SU-DHL-6 (cell line): Measurements from ENCODE around the gene RAB6B.

Experiments used
- H2AFZ ChIP-seq: fragments of 200-600 bp; sonication (generic); 2 replicates; pipeline ENCODE4 v1.6.1; 2014; ENCODE audit warnings: low read depth, mild to moderate bottlenecking, moderate library complexity, mixed read lengths, antibody characterized with exemption, low read length; ENCODE audit not compliant: severe bottlenecking
- H3F3A ChIP-seq: fragments of 200-600 bp; shearing (Covaris generic); 2 replicates; pipeline ENCODE4 v1.6.0; 2016; ENCODE audit warnings: antibody characterized with exemption, mild to moderate bottlenecking; ENCODE audit not compliant: insufficient read depth
- H3K27ac ChIP-seq: fragments of 200-600 bp; sonication (generic); 2 replicates; pipeline ENCODE4 v1.5.1; 2016; ENCODE audit warnings: low read depth, mild to moderate bottlenecking, low read length, moderate library complexity, mixed read lengths
- H3K27me3 ChIP-seq: fragments of 200-600 bp; sonication (generic), shearing (Covaris generic); 2 replicates; pipeline ENCODE4 v1.6.0; 2014; ENCODE audit warnings: mild to moderate bottlenecking, low read length
- H3K36me3 ChIP-seq: fragments of 200-600 bp; sonication (generic); 2 replicates; pipeline ENCODE4 v1.6.1; 2014; ENCODE audit warnings: mild to moderate bottlenecking, low read length, mixed read lengths
- H3K4me2 ChIP-seq: fragments of 300-600, 200-600 bp; shearing (Covaris generic), sonication (generic); 2 replicates; pipeline ENCODE4 v1.6.0; 2014; ENCODE audit warnings: low read length, low read depth, mild to moderate bottlenecking; ENCODE audit not compliant: poor library complexity, severe bottlenecking
- H3K4me3 ChIP-seq: fragments of 200-600 bp; sonication (generic); 2 replicates; pipeline ENCODE4 v1.5.1; 2014; ENCODE audit warnings: antibody characterized with exemption, low read length, mild to moderate bottlenecking, mixed read lengths; ENCODE audit not compliant: insufficient read depth, poor library complexity, severe bottlenecking
- H3K79me2 ChIP-seq: fragments of 200-600 bp; sonication (generic); 2 replicates; pipeline ENCODE4 v1.6.1; 2014; ENCODE audit warnings: mild to moderate bottlenecking, low read length, moderate library complexity; ENCODE audit not compliant: insufficient read depth
- H3K9ac ChIP-seq: fragments of 200-600 bp; sonication (generic); 2 replicates; pipeline ENCODE4 v1.7.0; 2014; ENCODE audit warnings: mild to moderate bottlenecking, low read length
- H3K9me2 ChIP-seq: fragments of 200-600 bp; sonication (generic); replicated peaks from 2 replicates; pipeline ENCODE4 v1.6.1; 2014; ENCODE audit warnings: low read length; ENCODE audit not compliant: insufficient read depth
- H3K9me3 ChIP-seq: fragments of 200-600 bp; sonication (generic); 2 replicates; pipeline ENCODE4 v1.6.1; 2014; ENCODE audit warnings: low read length, mixed read lengths; ENCODE audit not compliant: insufficient read depth
- H4K20me1 ChIP-seq: fragments of 200-600 bp; sonication (generic); 2 replicates; pipeline ENCODE4 v1.6.1; 2014; ENCODE audit warnings: low read depth, mild to moderate bottlenecking, antibody characterized with exemption, low read length, moderate library complexity, mixed read lengths
- EZH2phosphoT487 ChIP-seq: fragments of 200-600 bp; sonication (generic), shearing (Covaris generic); conservative IDR thresholded peaks from 2 replicates; pipeline ENCODE4 v1.6.1; 2018; ENCODE audit warnings: mild to moderate bottlenecking, antibody characterized with exemption, low read length, moderate library complexity, mixed read lengths
- TF ChIP-seq, protein P1 (sequence below): fragments of 200-600 bp; sonication (generic); IDR thresholded peaks from one replicate; pipeline ENCODE4 v1.5.1; 2017; ENCODE audit warnings: antibody characterized with exemption, mild to moderate bottlenecking, low read length, moderate library complexity; ENCODE audit not compliant: insufficient read depth, poor library complexity, severe bottlenecking

The RAB6B gene

DNA sequence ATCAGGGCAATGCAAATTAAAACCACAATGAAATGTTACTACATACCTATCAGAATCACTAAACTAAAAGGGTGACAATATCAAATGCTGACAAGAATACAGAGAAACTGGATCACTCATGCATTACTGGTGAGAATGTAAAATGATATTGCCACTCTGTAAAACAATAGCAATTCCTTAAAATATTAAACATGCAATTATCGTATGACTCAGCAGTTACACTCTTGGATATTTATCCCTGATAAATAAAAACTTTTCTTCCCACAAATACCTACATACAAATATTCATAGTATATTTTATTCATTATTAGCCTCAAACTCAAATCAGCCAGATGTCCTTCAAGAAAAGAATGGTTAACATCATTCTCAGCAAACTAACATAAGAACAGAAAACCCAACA lies 25.9 kb upstream of the RAB6B start:
- Histone ChIP-seq H3F3A (no peaks in the 10 kb centered on the region), H3K79me2 (no peaks in the 10 kb centered on the region), H4K20me1 (no peaks in the 10 kb centered on the region), H3K27ac (no peak overlapping the region), H3K4me2 (no peak overlapping the region), H3K36me3 (no peaks in the 10 kb centered on the region), H3K27me3 (no peaks in the 10 kb centered on the region), H3K4me3 (no peak overlapping the region), H2AFZ (no peak overlapping the region), H3K9ac (no peak overlapping the region), H3K9me2 (no peaks in the 10 kb centered on the region), H3K9me3 (no peaks in the 10 kb centered on the region)
- no peak for TF ChIP-seq EZH2phosphoT487
- TF ChIP-seq, protein P1, sequence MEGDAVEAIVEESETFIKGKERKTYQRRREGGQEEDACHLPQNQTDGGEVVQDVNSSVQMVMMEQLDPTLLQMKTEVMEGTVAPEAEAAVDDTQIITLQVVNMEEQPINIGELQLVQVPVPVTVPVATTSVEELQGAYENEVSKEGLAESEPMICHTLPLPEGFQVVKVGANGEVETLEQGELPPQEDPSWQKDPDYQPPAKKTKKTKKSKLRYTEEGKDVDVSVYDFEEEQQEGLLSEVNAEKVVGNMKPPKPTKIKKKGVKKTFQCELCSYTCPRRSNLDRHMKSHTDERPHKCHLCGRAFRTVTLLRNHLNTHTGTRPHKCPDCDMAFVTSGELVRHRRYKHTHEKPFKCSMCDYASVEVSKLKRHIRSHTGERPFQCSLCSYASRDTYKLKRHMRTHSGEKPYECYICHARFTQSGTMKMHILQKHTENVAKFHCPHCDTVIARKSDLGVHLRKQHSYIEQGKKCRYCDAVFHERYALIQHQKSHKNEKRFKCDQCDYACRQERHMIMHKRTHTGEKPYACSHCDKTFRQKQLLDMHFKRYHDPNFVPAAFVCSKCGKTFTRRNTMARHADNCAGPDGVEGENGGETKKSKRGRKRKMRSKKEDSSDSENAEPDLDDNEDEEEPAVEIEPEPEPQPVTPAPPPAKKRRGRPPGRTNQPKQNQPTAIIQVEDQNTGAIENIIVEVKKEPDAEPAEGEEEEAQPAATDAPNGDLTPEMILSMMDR: no peak

- no peaks in the 10 kb centered on the region for H3K36me3 ChIP-seq
- no peaks in the 10 kb centered on the region for H3K27me3 ChIP-seq
- H3K4me2 ChIP-seq: no peak overlapping the region
- TF ChIP-seq, protein P1: no peak
- no peak for TF ChIP-seq EZH2phosphoT487
- H2AFZ ChIP-seq: no peak overlapping the region
- no peak overlapping the region for H3K9ac ChIP-seq
- no peaks in the 10 kb centered on the region for H3K9me2 ChIP-seq
- no peaks in the 10 kb centered on the region for H4K20me1 ChIP-seq
- H3F3A ChIP-seq: no peaks in the 10 kb centered on the region
- H3K27ac ChIP-seq: no peak overlapping the region
- H3K79me2 ChIP-seq: no peaks in the 10 kb centered on the region
- no peak overlapping the region for H3K4me3 ChIP-seq
- no peaks in the 10 kb centered on the region for H3K9me3 ChIP-seq
Measured at GRCh38 chr3:133917144-133917543, 21.5 kb upstream of the RAB6B start.

DNA sequence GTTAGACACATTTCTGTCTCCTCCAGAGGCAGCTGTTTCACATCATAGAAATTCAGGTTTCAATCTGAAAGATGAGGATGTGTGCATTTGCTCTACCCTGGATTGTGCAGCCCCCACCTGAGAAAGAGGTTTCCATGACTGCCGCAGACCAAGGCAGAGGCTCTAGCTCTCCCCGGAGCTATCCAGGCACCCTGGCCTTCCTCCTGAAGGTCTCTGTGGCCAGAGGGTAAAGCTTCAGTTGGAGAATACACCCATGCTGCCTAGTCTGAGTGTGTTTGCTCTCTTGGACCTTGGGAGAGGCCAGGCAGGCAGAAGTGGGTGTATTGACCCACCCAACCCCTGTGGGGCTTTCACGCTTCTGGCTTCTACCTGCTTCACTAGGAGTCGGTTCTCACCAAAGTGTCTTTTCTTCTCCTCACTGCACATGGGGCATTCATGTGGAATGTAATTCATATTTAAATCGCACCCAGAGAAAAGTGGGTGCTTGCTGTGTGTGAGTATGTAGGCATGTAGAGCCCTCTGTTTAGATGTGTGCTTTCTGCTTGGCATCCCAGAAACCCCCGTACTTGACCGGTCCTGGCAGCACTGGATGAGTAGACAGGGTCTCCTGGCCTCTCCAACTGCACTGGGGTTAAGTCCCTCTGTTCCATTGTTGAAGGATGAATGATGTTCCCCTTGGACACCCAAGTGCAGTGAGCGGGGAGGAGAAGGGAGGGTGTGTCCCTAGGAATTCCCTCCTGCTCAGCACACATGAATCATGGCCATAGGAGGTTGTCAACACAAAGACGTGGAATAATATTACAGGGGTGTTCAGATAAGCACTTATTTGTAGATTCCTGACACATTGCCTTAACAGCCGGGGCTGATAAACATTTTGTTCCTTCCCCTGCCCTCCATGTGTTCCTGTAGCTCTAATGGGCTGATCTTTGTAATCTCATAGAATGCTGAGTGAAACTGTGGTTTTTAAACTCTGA lies 20.3 kb upstream of the RAB6B start:
- no peaks in the 10 kb centered on the region for H3K36me3 ChIP-seq
- no peak overlapping the region for H3K9ac ChIP-seq
- no peak for TF ChIP-seq EZH2phosphoT487
- TF ChIP-seq, protein P1: no peak
- H3F3A ChIP-seq: no peaks in the 10 kb centered on the region
- H4K20me1 ChIP-seq: no peaks in the 10 kb centered on the region
- no peaks in the 10 kb centered on the region for H3K9me3 ChIP-seq
- no peaks in the 10 kb centered on the region for H3K79me2 ChIP-seq
- H3K27me3 ChIP-seq: no peaks in the 10 kb centered on the region
- no peak overlapping the region for H2AFZ ChIP-seq
- no peak overlapping the region for H3K4me3 ChIP-seq
- H3K27ac ChIP-seq: no peak overlapping the region
- H3K4me2 ChIP-seq: no peak overlapping the region
- no peaks in the 10 kb centered on the region for H3K9me2 ChIP-seq
